Astrocyte of the cerebellum (primary cell): ENCODE data around the gene CAAP1.

Experiments
- DNase-seq: peaks from one replicate; pipeline ENCODE4 v3.0.0-alpha.2; 2011; ENCODE audit warnings: low read depth
- H3K4me3 ChIP-seq: 2 replicates; pipeline ENCODE4 v1.5.1; 2011; ENCODE audit warnings: mild to moderate bottlenecking, low read depth, low read length, moderate library complexity
- CTCF ChIP-seq: IDR thresholded peaks from 2 replicates; pipeline ENCODE4 v1.5.1; 2012; ENCODE audit warnings: low read length, low read depth, moderate library complexity, mild to moderate bottlenecking; ENCODE audit errors: missing control alignments
- in situ Hi-C: cut with HindIII; loops from 2 replicates; pipeline ENCODE4 v1.10.0; 2017; ENCODE audit warnings: low sequenced_read_pairs

The CAAP1 gene

DNA sequence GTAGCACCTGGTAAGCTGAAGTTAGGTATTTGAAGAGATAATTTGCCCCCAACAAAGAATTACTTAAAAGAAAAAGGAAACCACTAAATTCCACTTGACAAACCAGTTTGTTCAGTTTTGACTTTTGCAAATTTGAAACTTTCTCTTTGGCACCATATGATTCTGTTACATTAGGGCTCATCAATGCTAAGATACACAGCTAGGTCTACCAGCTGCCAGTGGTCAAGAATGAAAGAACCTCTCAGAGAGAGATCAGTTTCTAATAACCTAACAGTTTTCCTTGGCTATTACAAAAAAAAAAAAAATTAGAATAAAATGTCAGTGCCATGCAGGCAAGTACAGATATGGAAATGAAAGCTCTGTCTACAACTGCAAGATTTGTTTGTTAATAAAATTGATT lies 92.3 kb downstream of the CAAP1 start:
- TF ChIP-seq CTCF: no peak
- in situ Hi-C loops: no loop called here
- DNase-seq: no peak
- H3K4me3 ChIP-seq: no peak overlapping the region

DNA sequence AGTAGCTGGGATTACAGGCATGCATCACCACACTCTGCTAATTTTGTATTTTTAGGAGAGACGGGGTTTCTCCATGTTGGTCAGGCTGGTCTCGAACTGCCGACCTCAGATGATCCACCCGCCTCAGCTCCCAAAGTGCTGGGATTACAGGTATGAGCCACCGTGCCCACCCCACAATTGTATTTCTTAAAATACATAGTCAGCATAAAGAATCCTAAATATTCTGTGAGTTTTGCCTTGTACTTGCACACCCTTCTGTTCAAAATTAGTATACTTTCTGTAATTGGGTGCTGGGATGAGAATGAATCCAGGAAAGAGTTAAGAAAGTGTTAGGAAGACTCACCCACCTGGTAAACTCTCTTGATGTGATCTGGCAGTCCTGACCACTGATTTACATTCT lies 101.3 kb downstream of the CAAP1 start:
- in situ Hi-C loops: loop anchor here (25.0 kb wide), 1 partner anchor 96 kb away; the partner anchor contains the start of gene CAAP1
- no peak for DNase-seq
- TF ChIP-seq CTCF: no peak
- no peak overlapping the region for H3K4me3 ChIP-seq
